Measurements from ENCODE around the gene B4GALT5.
"Not testable (repeated sequence)": the region's sequence is repeated elsewhere in the genome, so short reads cannot be mapped to it uniquely, and the experiment has no call there.

The B4GALT5 gene

GRCh38 chr20:49729780-49730179 is 16.1 kb upstream of the B4GALT5 start:
- Histone ChIP-seq H3K4me1 (ENCODE audit: low read depth, poor library complexity, severe bottlenecking) (peaks cover 4% of the 10 kb centered on the region), H3K27ac (no peak overlapping the region), H3K27me3 (ENCODE audit: insufficient read depth, low read depth) (no peaks in the 10 kb centered on the region), H4K20me1 (ENCODE audit: insufficient read depth) (no peaks in the 10 kb centered on the region), H3K79me2 (ENCODE audit: insufficient read depth, low read depth) (no peaks in the 10 kb centered on the region), H3K4me2 (no peak overlapping the region), H3K36me3 (ENCODE audit: insufficient read depth) (no peaks in the 10 kb centered on the region), H3K4me3 (IDR thresholded peaks at IDR 0.05; ENCODE audit: insufficient read depth, low read depth, low read length) (no peak overlapping the region), H2AFZ (ENCODE audit: low read depth) (no peak overlapping the region), H3K9ac (no peak overlapping the region)
- TF ChIP-seq, protein P1, sequence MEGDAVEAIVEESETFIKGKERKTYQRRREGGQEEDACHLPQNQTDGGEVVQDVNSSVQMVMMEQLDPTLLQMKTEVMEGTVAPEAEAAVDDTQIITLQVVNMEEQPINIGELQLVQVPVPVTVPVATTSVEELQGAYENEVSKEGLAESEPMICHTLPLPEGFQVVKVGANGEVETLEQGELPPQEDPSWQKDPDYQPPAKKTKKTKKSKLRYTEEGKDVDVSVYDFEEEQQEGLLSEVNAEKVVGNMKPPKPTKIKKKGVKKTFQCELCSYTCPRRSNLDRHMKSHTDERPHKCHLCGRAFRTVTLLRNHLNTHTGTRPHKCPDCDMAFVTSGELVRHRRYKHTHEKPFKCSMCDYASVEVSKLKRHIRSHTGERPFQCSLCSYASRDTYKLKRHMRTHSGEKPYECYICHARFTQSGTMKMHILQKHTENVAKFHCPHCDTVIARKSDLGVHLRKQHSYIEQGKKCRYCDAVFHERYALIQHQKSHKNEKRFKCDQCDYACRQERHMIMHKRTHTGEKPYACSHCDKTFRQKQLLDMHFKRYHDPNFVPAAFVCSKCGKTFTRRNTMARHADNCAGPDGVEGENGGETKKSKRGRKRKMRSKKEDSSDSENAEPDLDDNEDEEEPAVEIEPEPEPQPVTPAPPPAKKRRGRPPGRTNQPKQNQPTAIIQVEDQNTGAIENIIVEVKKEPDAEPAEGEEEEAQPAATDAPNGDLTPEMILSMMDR (conservative IDR thresholded peaks at IDR 0.05; ENCODE audit: low read depth, low read length): no peak

- Histone ChIP-seq H3K4me1 (ENCODE audit: low read depth, poor library complexity, severe bottlenecking) (peaks cover 4% of the 10 kb centered on the region), H3K79me2 (ENCODE audit: insufficient read depth, low read depth) (no peaks in the 10 kb centered on the region), H3K9ac (no peak overlapping the region), H2AFZ (ENCODE audit: low read depth) (no peak overlapping the region), H3K4me3 (IDR thresholded peaks at IDR 0.05; ENCODE audit: insufficient read depth, low read depth, low read length) (no peak overlapping the region), H3K36me3 (ENCODE audit: insufficient read depth) (no peaks in the 10 kb centered on the region), H3K4me2 (no peak overlapping the region), H4K20me1 (ENCODE audit: insufficient read depth) (no peaks in the 10 kb centered on the region), H3K27me3 (ENCODE audit: insufficient read depth, low read depth) (no peaks in the 10 kb centered on the region), H3K27ac (no peak overlapping the region)
- TF ChIP-seq, protein P1 (conservative IDR thresholded peaks at IDR 0.05; ENCODE audit: low read depth, low read length): no peak
Observed at GRCh38 chr20:49727894-49728885, 14.5 kb upstream of the B4GALT5 start.

GRCh38 chr20:49727478-49727877 is 13.8 kb upstream of the B4GALT5 start:
- TF ChIP-seq, protein P1 (conservative IDR thresholded peaks at IDR 0.05; ENCODE audit: low read depth, low read length): no peak
- Histone ChIP-seq H3K27me3 (ENCODE audit: insufficient read depth, low read depth) (no peaks in the 10 kb centered on the region), H3K4me2 (no peak overlapping the region), H3K4me3 (IDR thresholded peaks at IDR 0.05; ENCODE audit: insufficient read depth, low read depth, low read length) (no peak overlapping the region), H4K20me1 (ENCODE audit: insufficient read depth) (no peaks in the 10 kb centered on the region), H3K27ac (no peak overlapping the region), H3K36me3 (ENCODE audit: insufficient read depth) (no peaks in the 10 kb centered on the region), H2AFZ (ENCODE audit: low read depth) (no peak overlapping the region), H3K4me1 (ENCODE audit: low read depth, poor library complexity, severe bottlenecking) (peaks cover 4% of the 10 kb centered on the region), H3K9ac (no peak overlapping the region), H3K79me2 (ENCODE audit: insufficient read depth, low read depth) (no peaks in the 10 kb centered on the region)

- no peak overlapping the region for H3K4me2 ChIP-seq
- no peak overlapping the region for H3K9ac ChIP-seq
- TF ChIP-seq, protein P1 (conservative IDR thresholded peaks at IDR 0.05; ENCODE audit: low read depth, low read length): no peak
- no peaks in the 10 kb centered on the region for H3K79me2 ChIP-seq (ENCODE audit: insufficient read depth, low read depth)
- no peaks in the 10 kb centered on the region for H3K27me3 ChIP-seq (ENCODE audit: insufficient read depth, low read depth)
- H2AFZ ChIP-seq (ENCODE audit: low read depth): no peak overlapping the region
- no peaks in the 10 kb centered on the region for H3K36me3 ChIP-seq (ENCODE audit: insufficient read depth)
- no peaks in the 10 kb centered on the region for H3K4me1 ChIP-seq (ENCODE audit: low read depth, poor library complexity, severe bottlenecking)
- H4K20me1 ChIP-seq (ENCODE audit: insufficient read depth): no peaks in the 10 kb centered on the region
- H3K4me3 ChIP-seq (IDR thresholded peaks at IDR 0.05; ENCODE audit: insufficient read depth, low read depth, low read length): no peak overlapping the region
- H3K27ac ChIP-seq: no peak overlapping the region
Observed at GRCh38 chr20:49725694-49726093, 12.0 kb upstream of the B4GALT5 start.

DNA sequence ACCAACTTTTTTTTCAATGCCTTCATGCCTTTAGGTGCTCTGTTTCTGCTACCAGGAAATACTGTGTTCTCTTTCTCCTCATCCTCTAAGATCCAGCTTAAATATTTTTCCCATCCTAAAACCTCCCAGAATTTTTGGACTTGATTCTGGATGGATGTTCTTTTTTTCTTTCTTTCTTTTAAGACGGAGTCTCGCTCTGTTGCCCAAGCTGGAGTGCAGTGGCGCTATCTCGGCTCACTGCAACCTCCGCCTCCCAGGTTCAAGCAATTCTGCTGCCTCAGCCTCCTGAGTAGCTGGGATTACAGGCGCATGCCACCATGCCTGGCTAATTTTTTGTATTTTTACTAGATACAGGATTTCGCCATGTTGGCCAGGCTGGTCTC is 11.5 kb upstream of the B4GALT5 start:
- not testable (repeated sequence) for H3K4me1 ChIP-seq (ENCODE audit: low read depth, poor library complexity, severe bottlenecking); H2AFZ ChIP-seq (ENCODE audit: low read depth); H4K20me1 ChIP-seq (ENCODE audit: insufficient read depth); H3K36me3 ChIP-seq (ENCODE audit: insufficient read depth); H3K9ac ChIP-seq; H3K4me2 ChIP-seq; H3K27me3 ChIP-seq (ENCODE audit: insufficient read depth, low read depth); H3K27ac ChIP-seq; H3K79me2 ChIP-seq (ENCODE audit: insufficient read depth, low read depth); H3K4me3 ChIP-seq (IDR thresholded peaks at IDR 0.05; ENCODE audit: insufficient read depth, low read depth, low read length)

Data from KMS-11 (cell line).